ENCODE measurements around the gene IRAK4.

- TF ChIP-seq CTCF (IDR thresholded peaks at IDR 0.05) (peak in 2 of 3 donors; percentile 32 to 49), POLR2A (IDR thresholded peaks at IDR 0.05) (peak; percentile 75), POLR2AphosphoS5 (IDR thresholded peaks at IDR 0.05) (peak; percentile 68 to 84 (median 73))
Measured at GRCh38 chr12:43758728-43759563, at the start of gene IRAK4, which contains the start of gene PUS7L.

Data from breast epithelium (tissue), 3 donors.